GM19193 (cell line): Measurements from ENCODE around the gene RABGAP1.

Source experiments
- POLR2A ChIP-seq: IDR thresholded peaks from 4 replicates; pipeline ENCODE4 v1.6.1; 2011; ENCODE audit not compliant: insufficient read depth, insufficient read length; ENCODE audit errors: extremely low read depth

RABGAP1 gene

GRCh38 chr9:123026425-123026824 lies 85.6 kb downstream of the RABGAP1 start:
- no peak for TF ChIP-seq POLR2A

- no peak for TF ChIP-seq POLR2A
Measured at GRCh38 chr9:123027517-123027916, 86.7 kb downstream of the RABGAP1 start.

DNA sequence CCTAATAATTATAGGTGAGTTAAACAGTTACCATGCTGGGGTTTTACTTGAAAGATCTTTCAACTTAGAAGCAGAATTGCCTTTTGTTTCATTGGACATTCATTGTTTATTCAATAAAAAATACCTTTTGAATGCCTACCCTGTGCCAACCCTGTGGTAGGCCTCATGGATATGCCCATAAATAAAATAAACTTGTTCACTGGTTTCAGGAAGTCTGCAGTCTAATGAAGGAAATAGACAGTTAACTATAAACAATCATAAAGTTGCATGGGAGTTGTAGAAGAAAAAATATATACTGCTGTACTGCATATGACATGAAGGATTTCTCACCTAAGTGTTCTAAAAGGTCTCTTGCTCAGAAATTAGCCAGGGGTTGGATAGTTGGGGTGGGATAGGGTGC lies 87.3 kb downstream of the RABGAP1 start:
- no peak for TF ChIP-seq POLR2A

- TF ChIP-seq POLR2A: no peak
Measured at GRCh38 chr9:123028973-123029372, 88.2 kb downstream of the RABGAP1 start.

DNA sequence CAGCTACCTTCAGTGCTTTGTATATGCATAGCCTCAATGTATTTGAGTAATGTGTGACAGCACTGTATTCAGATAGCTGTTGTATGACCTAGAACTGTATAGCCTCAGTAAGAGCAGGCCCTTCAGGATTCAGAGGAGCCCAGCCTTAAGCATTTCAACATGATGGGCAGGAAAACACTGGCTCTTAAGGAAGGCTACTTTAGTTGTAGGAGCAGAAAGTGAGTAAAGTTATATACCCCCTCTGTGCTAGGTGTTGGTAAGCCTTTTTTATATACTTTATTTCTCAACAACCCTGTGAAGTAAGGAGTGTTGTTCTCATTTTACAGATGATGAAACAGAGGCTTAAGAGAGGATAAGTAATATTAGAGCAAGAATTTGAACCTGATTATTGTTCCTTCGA lies 91.1 kb downstream of the RABGAP1 start:
- no peak for TF ChIP-seq POLR2A

DNA sequence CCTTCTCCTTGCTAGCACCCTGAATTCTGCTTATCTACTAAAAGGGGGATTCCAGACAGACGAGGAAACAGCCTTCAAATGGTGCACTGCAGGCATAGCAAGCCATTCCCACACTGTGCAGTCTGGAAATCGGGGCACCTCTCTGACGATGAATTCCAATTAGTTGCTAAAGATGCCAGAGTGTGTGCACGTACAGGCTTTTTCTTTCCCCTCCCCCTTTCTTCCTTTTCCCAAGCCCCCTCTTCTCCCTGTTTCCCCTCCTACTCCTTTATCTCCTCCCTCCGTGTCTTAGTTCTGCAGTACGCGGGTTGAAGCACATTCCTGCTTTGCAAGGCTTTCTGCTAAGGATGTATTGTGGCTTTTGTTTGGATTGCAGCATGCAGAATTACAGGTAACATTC lies 92.5 kb downstream of the RABGAP1 start, which contains the start of gene GPR21:
Gene GPR21, plus strand, starts transcription at position 316 of the 400 bp plus-strand sequence. CDS start 900 bp downstream, outside the sequence.
- no peak for TF ChIP-seq POLR2A

DNA sequence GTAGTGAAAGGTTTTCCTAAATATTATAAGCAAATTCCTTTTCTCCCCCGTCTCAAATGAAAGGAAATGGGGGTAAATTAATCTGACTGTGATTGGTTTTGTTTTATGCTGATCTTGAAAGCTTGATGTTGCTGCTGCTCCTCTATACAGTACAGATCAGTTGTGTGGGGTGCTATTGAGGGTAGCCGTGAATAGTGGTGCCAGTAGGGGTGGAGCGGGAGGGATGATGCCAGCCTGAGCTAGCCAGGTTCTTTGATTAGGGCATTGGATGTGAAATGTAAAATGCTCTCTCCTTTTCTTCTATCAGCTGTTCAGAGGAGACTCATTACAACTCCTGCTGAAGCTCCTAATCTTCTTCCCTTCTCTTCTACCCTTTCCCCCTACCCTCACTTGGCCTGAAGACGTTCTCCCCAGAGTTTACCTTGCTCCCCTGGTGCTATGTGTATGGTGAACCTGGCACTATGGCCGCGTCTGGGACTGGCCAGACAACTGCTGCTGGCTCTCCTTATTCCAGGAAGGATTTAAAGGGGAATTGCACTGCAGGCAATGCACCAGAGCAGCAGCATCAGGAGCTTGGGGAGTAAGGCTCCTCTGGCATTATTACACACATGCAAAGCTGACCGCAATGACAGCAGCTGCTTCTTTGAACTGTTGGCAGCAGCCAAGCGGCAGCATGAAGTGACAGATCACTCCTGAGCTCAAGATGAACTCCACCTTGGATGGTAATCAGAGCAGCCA lies 93.2 kb downstream of the RABGAP1 start:
- TF ChIP-seq POLR2A: no peak

DNA sequence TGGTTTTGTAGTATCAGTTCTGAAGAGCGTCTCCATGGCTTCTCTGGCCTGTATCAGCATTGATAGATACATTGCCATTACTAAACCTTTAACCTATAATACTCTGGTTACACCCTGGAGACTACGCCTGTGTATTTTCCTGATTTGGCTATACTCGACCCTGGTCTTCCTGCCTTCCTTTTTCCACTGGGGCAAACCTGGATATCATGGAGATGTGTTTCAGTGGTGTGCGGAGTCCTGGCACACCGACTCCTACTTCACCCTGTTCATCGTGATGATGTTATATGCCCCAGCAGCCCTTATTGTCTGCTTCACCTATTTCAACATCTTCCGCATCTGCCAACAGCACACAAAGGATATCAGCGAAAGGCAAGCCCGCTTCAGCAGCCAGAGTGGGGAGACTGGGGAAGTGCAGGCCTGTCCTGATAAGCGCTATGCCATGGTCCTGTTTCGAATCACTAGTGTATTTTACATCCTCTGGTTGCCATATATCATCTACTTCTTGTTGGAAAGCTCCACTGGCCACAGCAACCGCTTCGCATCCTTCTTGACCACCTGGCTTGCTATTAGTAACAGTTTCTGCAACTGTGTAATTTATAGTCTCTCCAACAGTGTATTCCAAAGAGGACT lies 94.2 kb downstream of the RABGAP1 start:
- TF ChIP-seq POLR2A: no peak

DNA sequence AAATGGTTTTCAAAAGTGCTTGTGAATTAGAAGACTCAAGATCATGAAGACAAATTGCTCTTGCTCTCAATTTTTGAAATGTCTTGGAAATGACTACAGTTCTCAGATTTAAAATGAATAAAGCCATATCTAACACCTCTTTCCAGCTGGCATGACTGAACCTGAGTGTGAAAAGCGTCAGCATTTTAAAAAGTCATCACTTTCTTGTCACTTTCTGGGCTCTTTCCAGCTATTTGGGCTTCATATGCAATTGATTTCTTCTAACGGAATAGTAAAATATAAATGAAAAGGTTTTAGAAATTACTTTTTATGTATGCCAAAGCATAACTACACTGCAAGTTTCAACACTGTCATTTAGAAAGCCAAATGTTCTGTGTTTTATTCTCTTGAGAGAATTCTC lies 95.0 kb downstream of the RABGAP1 start:
- TF ChIP-seq POLR2A: no peak

DNA sequence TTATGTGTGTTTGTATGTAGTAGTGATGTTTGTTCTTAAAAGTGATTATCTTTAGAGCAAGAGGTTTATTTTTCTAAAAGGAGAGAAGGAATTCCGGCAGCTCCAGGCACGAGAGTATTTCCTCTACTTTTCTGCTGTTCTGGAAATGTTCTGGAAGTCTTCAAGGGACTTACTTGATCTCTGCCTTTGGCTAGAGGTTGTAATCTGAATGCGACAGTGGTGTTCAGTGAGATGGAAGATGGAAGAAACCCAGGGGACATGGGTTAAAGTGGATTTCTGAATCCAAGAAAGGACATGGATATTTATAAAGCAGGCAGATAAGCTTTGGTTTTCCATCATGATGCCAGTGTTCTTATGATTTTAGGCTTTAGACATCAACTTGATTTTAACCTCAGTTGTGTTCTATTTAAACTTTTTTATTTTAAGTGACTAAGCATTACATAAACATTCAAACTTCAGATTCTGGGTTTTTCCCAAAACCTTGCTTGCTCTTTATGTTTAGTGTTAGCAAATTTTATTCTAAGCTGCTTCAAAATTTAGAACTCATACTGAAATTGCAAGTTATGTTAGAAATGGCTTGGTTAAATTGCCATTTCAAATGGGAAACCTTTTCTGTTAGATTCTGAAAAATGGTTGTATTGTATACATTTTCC lies 96.2 kb downstream of the RABGAP1 start:
- no peak for TF ChIP-seq POLR2A

GRCh38 chr9:123039617-123040219 lies 98.9 kb downstream of the RABGAP1 start:
- no peak for TF ChIP-seq POLR2A

DNA sequence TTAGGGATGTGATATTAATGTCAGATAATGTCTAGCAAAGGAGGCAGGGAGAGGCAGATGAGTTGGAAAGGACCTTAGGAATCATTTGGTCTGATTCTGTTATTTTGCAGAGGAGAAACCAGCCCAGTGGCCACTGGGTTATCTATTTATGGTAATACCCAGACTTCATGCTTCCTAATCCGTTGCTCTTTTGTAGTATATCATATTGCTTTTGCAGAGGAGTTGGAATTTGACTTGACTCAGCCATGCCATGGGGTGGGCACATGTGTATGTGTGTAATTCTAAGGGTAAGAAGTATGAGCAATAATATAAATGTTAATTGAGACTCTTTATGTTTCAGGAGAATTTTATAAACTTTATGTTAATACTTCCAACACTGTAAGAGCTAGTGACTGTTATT lies 100.0 kb downstream of the RABGAP1 start:
- TF ChIP-seq POLR2A: no peak

- no peak for TF ChIP-seq POLR2A
Measured at GRCh38 chr9:123041489-123041888, 100.7 kb downstream of the RABGAP1 start.

GRCh38 chr9:123043081-123043939 lies 102.5 kb downstream of the RABGAP1 start:
- no peak for TF ChIP-seq POLR2A

- no peak for TF ChIP-seq POLR2A
Measured at GRCh38 chr9:123044586-123044985, 103.8 kb downstream of the RABGAP1 start.

- TF ChIP-seq POLR2A: no peak
Measured at GRCh38 chr9:123046406-123047195, 105.8 kb downstream of the RABGAP1 start.
